Measurements from ENCODE around the gene FBXO9. TPM values are rescaled to one million over a fixed set of nuclear protein-coding genes. Genes with fewer than 3 reads are reported as not detected.
"Not testable (repeated sequence)": the region's sequence is repeated elsewhere in the genome, so short reads cannot be mapped to it uniquely, and the experiment has no call there.

The FBXO9 gene
- total RNA-seq, 1 donor from 2014 or later: 50.8 TPM

GRCh38 chr6:53058388-53059195, 6.6 kb upstream of the FBXO9 start:
- Mint-ChIP-seq H3K36me3 (peaks cover 11% of the 10 kb centered on the region), H3K9me3 (no peaks in the 10 kb centered on the region), H3K27me3 (ENCODE audit: insufficient read depth, low read depth) (peaks cover 4% of the 10 kb centered on the region), H3K4me3 (no peak overlapping the region), H3K27ac (no peak overlapping the region), H3K4me1 (peaks cover 30% of the 10 kb centered on the region)
- peaks cover 27% of the 10 kb centered on the region for H3K4me1 ChIP-seq
- peak overlapping the region; percentile 86 for H3K4me2 ChIP-seq
- H3K27me3 ChIP-seq: peaks cover 11% of the 10 kb centered on the region
- H3K9me3 ChIP-seq (ENCODE audit: low read depth): no peaks in the 10 kb centered on the region
- peaks cover 33% of the 10 kb centered on the region for H4K20me1 ChIP-seq (ENCODE audit: low read depth)
- H2AFZ ChIP-seq (replicated peaks): no peak overlapping the region
- peaks cover 16% of the 10 kb centered on the region for H3F3A ChIP-seq (ENCODE audit: low read depth)
- no peak for TF ChIP-seq EZH2phosphoT487 (IDR thresholded peaks at IDR 0.05)
- H3K9ac ChIP-seq: no peak overlapping the region
- peaks cover 61% of the 10 kb centered on the region for H3K79me2 ChIP-seq (ENCODE audit: low read depth)
- no peak overlapping the region for H3K4me3 ChIP-seq
- no peak overlapping the region for H3K27ac ChIP-seq
- no peak for DNase-seq (ENCODE audit: low spot score)
- no peaks in the 10 kb centered on the region for H3K36me3 ChIP-seq

- H3K9me3 Mint-ChIP-seq: no peaks in the 10 kb centered on the region
- Histone ChIP-seq H3K79me2 (ENCODE audit: low read depth) (peaks cover 61% of the 10 kb centered on the region), H2AFZ (replicated peaks) (no peak overlapping the region), H3K4me2 (peak overlapping the region; percentile 86), H3K4me1 (peaks cover 27% of the 10 kb centered on the region), H3K36me3 (no peaks in the 10 kb centered on the region), H3K4me3 (peak overlapping the region; percentile 57), H3K9ac (no peak overlapping the region), H3F3A (ENCODE audit: low read depth) (peaks cover 16% of the 10 kb centered on the region), H3K27me3 (peaks cover 11% of the 10 kb centered on the region), H3K9me3 (ENCODE audit: low read depth) (no peaks in the 10 kb centered on the region), H3K27ac (no peak overlapping the region), H4K20me1 (ENCODE audit: low read depth) (peaks cover 33% of the 10 kb centered on the region)
- H3K4me3 Mint-ChIP-seq: peak overlapping the region; percentile 96
- H3K4me1 Mint-ChIP-seq: peaks cover 32% of the 10 kb centered on the region
- H3K36me3 Mint-ChIP-seq: peaks cover 11% of the 10 kb centered on the region
- no peak for TF ChIP-seq CTCF (IDR thresholded peaks at IDR 0.05)
- no peak for TF ChIP-seq EZH2phosphoT487 (IDR thresholded peaks at IDR 0.05)
- no peak for TF ChIP-seq EZH2 (IDR thresholded peaks at IDR 0.05)
- H3K27ac Mint-ChIP-seq: no peak overlapping the region
- peak; percentile 60 for DNase-seq (ENCODE audit: low spot score)
- peaks cover 9% of the 10 kb centered on the region for H3K27me3 Mint-ChIP-seq (ENCODE audit: insufficient read depth, low read depth)
These were observed 5.3 kb upstream of the FBXO9 start for GRCh38 chr6:53059648-53060589.

- H2AFZ ChIP-seq (replicated peaks): peak overlapping the region; percentile 99
- peaks cover 5% of the 10 kb centered on the region for H3K36me3 Mint-ChIP-seq
These were observed 3.0 kb upstream of the FBXO9 start for GRCh38 chr6:53062169-53062539.

GRCh38 chr6:53064255-53064654, 949 bp upstream of the FBXO9 start:
- H3K27ac ChIP-seq; H2AFZ ChIP-seq (replicated peaks); H3K27me3 Mint-ChIP-seq (ENCODE audit: insufficient read depth, low read depth); DNase-seq (ENCODE audit: low spot score); H3K9me3 ChIP-seq (ENCODE audit: low read depth); H3K36me3 ChIP-seq; H3K4me2 ChIP-seq; H3K27ac Mint-ChIP-seq; H3K9me3 Mint-ChIP-seq; H3K9ac ChIP-seq; H3K36me3 Mint-ChIP-seq: not testable (repeated sequence)
- H3K79me2 ChIP-seq (ENCODE audit: low read depth): peaks cover 42% of the 10 kb centered on the region
- peaks cover 19% of the 10 kb centered on the region for H4K20me1 ChIP-seq (ENCODE audit: low read depth)
- Mint-ChIP-seq H3K4me3 (peak overlapping the region; percentile 100), H3K4me1 (peaks cover 31% of the 10 kb centered on the region)
- H3F3A ChIP-seq (ENCODE audit: low read depth): peaks cover 16% of the 10 kb centered on the region
- peak overlapping the region; percentile 61 for H3K4me3 ChIP-seq
- H3K4me1 ChIP-seq: peaks cover 29% of the 10 kb centered on the region
- H3K27me3 ChIP-seq: peaks cover 11% of the 10 kb centered on the region

More at GRCh38 chr6:53062169-53062539, 3.0 kb upstream of the FBXO9 start:
- Histone ChIP-seq H4K20me1 (ENCODE audit: low read depth) (peaks cover 31% of the 10 kb centered on the region), H3K4me1 (peaks cover 35% of the 10 kb centered on the region), H3K36me3 (no peaks in the 10 kb centered on the region), H3K4me2 (peak overlapping the region; percentile 86), H3K9me3 (ENCODE audit: low read depth) (no peaks in the 10 kb centered on the region), H3K27ac (no peak overlapping the region), H3K79me2 (ENCODE audit: low read depth) (peaks cover 56% of the 10 kb centered on the region), H3K27me3 (peaks cover 11% of the 10 kb centered on the region), H3F3A (ENCODE audit: low read depth) (peaks cover 16% of the 10 kb centered on the region), H3K9ac (no peak overlapping the region), H3K4me3 (peak overlapping the region; percentile 57)
- Mint-ChIP-seq H3K4me1 (peaks cover 40% of the 10 kb centered on the region), H3K9me3 (no peaks in the 10 kb centered on the region), H3K27ac (no peak overlapping the region), H3K4me3 (peak overlapping the region; percentile 96), H3K27me3 (ENCODE audit: insufficient read depth, low read depth) (peaks cover 9% of the 10 kb centered on the region)
- no peak for DNase-seq (ENCODE audit: low spot score)
- TF ChIP-seq EZH2 (IDR thresholded peaks at IDR 0.05): no peak
- TF ChIP-seq CTCF (IDR thresholded peaks at IDR 0.05): no peak
- no peak for TF ChIP-seq EZH2phosphoT487 (IDR thresholded peaks at IDR 0.05)

Data from neural progenitor cell (in vitro differentiated cells).